GM12801 (cell line): Measurements from ENCODE around the gene MIA.

ENCODE experiments used
- TF ChIP-seq, protein P1 (sequence below): IDR thresholded peaks from one replicate; pipeline ENCODE4 v1.5.1; 2011; ENCODE audit warnings: control low read depth; ENCODE audit not compliant: insufficient read length; ENCODE audit errors: extremely low read depth

The MIA gene

DNA sequence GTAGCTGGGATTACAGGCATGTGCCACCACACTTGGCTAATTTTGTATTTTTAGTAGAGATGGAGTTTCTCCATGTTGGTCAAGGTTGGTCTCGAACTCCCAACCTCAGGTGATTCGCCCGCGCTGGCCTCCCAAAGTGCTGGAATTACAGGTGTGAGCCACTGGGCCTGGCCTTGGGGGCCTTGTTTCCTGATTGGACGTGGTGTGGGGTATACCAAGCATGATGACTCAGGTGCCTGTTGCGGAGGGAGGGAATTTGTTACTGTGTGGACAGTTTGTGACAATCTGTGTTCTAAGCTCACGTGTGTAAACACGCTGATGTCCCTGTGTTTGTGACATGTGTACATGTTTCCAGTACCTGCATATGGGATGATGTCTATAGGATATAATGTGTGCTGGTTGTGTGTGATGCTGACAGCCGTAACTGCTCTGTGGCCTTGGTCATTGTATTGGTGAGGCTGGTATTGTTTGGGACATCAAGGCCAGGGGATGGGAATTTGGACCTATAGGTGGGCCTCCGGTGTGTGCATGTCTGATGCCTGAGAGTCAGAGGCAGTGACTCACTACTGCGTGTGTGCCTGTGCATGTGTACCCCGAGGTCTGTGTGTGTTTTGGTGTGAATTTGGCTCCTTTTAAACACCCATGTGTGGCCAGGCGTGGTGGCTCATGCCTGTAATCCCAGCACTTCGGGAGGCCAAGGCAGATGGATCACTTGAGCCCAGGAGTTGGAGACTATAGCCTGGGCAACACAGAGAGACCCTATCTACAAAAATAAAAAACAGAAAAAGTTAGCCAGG is 22.0 kb downstream of the MIA start:
- TF ChIP-seq, protein P1, sequence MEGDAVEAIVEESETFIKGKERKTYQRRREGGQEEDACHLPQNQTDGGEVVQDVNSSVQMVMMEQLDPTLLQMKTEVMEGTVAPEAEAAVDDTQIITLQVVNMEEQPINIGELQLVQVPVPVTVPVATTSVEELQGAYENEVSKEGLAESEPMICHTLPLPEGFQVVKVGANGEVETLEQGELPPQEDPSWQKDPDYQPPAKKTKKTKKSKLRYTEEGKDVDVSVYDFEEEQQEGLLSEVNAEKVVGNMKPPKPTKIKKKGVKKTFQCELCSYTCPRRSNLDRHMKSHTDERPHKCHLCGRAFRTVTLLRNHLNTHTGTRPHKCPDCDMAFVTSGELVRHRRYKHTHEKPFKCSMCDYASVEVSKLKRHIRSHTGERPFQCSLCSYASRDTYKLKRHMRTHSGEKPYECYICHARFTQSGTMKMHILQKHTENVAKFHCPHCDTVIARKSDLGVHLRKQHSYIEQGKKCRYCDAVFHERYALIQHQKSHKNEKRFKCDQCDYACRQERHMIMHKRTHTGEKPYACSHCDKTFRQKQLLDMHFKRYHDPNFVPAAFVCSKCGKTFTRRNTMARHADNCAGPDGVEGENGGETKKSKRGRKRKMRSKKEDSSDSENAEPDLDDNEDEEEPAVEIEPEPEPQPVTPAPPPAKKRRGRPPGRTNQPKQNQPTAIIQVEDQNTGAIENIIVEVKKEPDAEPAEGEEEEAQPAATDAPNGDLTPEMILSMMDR, result no peak

DNA sequence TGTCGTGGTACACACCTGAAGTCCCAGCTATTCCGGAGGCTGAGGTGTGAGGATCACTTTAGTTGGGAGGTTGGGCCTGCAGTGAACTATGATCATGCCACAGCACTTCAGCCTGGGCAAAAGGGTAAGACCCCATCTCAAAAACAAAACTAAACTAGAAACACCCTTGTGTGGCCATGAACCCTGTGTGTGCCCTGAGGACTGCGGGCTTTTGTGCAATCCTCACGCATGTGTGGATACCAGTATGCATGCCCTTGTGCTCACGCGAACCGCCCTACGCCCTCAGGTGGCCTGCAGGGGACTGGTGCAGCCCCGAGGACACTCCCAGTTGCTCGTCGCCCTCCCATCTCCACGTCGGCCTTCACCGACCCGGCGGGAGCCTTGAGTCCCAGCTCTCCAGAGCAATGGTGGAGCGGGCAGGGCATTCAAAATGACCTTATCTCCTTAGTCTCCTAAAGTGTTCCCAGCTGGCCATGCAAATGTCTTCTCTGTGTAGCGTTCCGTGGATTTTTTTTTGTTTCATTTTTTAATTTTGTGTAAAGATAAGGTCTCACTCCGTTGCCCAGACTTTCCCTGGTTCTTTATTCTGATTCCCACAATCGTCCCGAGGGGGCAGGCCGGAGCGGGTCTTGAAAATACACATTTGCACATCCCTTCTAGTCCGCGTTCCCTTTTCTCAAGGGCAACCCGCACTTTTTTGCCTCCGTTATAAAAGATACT is 22.8 kb downstream of the MIA start:
- TF ChIP-seq, protein P1, result no peak

DNA sequence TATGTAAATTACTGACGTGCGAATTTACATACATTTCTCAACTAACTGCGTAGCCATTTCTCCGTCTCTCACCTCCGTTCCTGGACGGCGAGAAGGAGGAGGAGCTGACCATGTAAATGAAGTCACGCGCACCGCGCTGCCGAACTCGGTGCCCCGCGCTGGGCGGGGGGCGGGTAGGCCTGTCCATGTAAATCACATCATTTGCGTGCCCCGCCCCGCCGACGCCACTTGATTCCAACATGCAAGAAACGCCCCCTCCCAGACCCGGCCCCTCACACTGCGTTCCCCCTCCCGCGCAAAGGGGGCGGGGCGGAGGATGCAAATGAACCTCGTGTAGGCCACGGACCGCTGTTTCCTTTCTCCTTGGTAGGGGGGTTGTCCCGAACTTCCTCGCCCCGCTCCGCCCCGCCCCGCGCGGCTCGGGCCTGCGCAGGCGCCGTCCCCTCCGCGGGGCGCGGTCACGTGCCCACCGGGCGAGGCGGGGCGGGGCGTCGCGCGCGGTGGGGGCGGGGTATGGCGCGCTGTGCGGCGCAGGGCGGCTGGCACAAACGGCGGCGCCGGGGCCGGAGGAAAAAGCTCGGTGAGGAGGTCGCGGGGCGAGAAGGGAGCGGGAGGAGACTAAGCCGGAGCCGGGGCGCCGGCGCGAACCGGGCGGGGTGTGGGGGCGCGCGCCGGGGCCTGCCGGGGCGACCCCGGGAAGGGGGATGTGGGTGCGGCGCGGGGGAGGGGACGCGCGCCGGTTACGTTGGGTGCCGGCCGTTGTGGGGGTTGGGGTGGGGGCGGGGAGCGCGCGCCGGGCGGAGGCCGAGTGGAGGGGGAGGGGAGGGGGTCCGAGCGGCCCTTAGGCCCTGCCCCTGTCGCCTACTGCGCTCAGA is 23.6 kb downstream of the MIA start, which contains the start of gene EGLN2:
TSS of gene EGLN2 (plus strand) at position 509 of the 875 bp plus-strand sequence. CDS start 1,382 bp downstream, outside the sequence.
- TF ChIP-seq, protein P1, result no peak

DNA sequence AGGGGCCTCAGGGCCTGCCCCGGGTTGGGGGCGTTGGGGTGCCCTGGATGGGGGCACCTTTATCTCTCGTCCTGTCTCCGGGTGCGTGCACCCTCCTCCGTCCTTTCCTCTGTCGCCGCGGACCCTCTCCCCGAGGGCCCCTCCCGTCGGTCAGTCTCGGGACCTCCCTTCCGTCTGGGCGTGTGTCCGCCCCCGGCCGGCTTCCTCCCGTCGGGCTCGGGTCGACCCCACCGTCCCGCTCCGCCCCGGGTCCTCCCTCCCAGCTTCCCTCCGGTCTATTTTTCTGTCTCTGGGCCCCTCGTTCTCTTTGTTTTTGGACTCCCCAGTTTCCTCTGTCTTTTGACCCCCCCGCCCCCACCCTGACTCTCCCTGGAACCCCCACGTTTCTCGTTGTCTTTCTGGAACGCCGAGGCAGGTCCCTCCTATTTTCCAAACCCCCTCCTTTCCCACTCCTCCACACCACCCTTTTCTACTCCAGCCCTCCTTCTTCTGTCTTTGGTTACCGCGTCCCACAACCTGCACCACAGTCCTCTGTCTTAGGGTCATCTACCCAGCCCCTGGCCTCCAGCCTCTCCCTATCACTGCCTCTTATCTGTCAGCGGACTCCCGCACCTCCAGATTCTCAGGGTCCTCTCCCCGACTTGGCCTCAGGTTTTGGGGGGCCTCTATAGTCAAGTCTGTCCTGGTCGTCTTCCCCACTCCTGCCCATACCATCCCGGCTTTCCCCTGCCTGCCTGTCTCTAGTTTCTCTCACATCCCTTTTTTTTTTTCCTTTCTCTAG is 24.4 kb downstream of the MIA start:
- TF ChIP-seq, protein P1, result no peak

DNA sequence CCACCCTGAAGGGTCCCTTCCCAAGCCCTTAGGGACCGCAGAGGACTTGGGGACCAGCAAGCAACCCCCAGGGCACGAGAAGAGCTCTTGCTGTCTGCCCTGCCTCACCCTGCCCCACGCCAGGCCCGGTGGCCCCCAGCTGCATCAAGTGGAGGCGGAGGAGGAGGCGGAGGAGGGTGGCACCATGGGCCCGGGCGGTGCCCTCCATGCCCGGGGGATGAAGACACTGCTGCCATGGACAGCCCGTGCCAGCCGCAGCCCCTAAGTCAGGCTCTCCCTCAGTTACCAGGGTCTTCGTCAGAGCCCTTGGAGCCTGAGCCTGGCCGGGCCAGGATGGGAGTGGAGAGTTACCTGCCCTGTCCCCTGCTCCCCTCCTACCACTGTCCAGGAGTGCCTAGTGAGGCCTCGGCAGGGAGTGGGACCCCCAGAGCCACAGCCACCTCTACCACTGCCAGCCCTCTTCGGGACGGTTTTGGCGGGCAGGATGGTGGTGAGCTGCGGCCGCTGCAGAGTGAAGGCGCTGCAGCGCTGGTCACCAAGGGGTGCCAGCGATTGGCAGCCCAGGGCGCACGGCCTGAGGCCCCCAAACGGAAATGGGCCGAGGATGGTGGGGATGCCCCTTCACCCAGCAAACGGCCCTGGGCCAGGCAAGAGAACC is 25.1 kb downstream of the MIA start:
- TF ChIP-seq, protein P1, result no peak

DNA sequence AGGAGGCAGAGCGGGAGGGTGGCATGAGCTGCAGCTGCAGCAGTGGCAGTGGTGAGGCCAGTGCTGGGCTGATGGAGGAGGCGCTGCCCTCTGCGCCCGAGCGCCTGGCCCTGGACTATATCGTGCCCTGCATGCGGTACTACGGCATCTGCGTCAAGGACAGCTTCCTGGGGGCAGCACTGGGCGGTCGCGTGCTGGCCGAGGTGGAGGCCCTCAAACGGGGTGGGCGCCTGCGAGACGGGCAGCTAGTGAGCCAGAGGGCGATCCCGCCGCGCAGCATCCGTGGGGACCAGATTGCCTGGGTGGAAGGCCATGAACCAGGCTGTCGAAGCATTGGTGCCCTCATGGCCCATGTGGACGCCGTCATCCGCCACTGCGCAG is 25.7 kb downstream of the MIA start:
- TF ChIP-seq, protein P1, result no peak
